GM18505 (cell line): ENCODE measurements around the gene KAT2A.
"Not testable (repeated sequence)": the region's sequence is repeated elsewhere in the genome, so short reads cannot be mapped to it uniquely, and the experiment has no call there.

Source experiments
- ATAC-seq: cut with Tn5 transposase; IDR thresholded peaks from one replicate; pipeline ENCODE4 v1.9.1; 2021; ENCODE audit not compliant: unreplicated experiment
- POLR2A ChIP-seq: IDR thresholded peaks from 4 replicates; pipeline ENCODE4 v1.6.1; 2011; ENCODE audit warnings: borderline replicate concordance; ENCODE audit not compliant: insufficient read depth, insufficient read length; ENCODE audit errors: extremely low read depth

Gene KAT2A

DNA sequence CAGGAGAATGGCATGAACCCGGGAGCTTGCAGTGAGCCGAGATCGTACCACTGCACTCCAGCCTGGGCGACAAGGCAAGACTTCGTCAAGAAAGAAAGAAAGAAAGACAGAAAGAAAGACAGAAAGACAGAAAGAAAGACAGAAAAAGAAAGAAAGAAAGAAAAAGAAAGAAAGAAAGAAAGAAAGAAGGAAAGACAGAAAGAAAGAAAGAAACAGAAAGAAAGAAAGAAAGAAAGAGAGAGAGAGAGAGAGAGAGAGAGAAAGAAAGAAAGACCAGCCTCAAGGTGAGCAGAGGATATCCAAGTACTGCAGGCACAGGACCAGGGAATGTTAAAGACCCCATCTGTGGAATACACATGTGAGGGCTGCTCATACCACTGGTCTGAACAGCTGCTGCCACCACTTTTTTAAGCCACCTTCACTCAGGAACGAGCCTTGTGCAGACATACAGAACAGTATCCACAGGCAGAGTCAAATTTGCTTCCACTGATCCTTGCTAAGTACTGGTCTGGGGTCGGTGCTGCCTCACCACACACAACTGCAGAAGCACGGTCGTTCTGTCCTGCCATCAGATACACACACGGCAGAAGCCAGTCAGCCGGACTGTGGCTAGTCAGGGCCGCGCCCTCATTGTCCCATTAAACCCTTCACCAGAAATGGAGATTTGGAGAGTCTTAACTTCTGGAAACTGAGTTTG lies 25.9 kb upstream of the KAT2A start:
- no peak for TF ChIP-seq POLR2A
- ATAC-seq = no peak

DNA sequence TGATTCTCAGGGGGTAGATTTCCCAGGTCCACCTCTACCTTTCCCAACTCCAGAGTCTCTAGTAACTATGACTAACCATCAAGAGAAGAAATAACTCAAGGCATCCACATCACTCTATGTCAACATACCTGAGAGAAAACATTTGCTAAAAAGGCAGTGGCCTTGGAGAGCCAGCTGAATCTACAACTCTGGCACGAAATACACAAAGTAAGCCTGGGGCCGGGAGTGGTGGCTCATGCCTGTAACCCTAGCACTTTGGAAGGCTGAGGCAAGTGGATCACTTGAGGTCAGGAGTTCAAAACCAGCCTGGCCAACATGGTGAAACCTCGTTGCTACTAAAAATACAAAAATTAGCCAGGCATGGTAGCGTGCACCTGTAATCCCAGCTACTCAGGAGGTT lies 22.0 kb upstream of the KAT2A start:
- not testable (repeated sequence) for ATAC-seq

DNA sequence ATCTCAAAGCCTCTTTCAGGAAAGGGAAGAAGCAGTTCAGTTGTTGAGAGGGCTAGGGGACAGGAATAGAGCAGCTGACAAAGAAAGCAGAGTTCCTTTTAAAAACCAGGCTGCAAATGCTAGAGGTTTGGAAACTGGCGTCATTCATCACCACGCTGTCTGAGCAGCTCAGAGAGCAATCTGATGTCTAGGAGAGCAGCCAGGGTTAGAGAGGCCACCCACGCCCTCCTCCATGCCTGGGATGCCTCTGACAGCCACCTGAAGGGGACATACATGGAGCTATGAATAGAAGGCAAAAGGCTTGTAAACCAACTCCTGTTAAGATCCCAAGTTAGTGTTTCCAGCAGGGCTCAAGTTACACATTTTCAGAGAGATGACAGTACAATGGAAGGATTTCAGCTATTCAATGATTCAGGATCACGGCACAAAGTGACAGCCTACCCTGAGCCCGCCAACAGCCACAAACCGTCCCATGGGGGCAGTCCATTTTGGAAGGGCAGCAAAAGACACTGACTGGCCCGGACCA lies 21.3 kb upstream of the KAT2A start:
- ATAC-seq = no peak

DNA sequence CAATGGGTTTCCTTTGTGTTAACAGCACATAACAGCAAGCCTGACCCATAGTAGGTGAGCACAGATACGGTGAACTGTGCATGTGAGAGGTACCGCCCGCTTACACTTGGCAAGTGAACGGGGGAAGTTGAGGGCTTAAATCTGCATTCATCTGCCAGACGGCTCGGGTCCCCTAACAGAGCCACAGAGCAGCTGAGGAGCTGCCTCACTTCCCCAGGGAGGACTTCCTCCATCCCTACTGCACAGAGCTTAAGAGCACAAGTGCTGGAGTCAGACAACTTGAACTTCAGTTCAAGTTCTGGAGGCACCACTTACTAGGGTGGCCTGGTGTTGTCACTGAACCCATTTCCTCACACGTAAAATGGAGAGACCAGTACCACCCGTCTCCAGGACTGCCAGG lies 20.2 kb upstream of the KAT2A start:
- TF ChIP-seq POLR2A = no peak
- no peak for ATAC-seq

More for the DNA sequence above, 21.3 kb upstream of the KAT2A start:
- TF ChIP-seq POLR2A = no peak

DNA sequence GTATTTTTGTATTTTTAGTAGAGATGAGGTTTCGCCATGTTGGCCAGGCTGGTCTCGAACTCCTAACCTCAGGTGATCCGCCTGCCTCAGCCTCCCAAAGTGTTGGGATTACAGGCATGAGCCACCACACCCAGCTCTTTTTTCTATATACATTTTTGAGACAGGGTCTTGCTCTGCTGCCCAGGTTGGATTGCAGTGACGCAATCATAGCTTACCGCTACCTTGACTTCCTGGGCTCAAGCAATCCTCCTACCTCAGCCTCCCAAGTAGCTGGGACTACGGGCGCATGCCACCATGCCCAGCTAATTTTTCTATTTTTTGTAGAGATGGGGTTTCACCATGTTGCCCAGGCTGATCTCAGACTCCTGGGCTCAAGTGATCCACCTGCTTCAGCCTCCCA lies 19.5 kb upstream of the KAT2A start:
- ATAC-seq = not testable (repeated sequence)

DNA sequence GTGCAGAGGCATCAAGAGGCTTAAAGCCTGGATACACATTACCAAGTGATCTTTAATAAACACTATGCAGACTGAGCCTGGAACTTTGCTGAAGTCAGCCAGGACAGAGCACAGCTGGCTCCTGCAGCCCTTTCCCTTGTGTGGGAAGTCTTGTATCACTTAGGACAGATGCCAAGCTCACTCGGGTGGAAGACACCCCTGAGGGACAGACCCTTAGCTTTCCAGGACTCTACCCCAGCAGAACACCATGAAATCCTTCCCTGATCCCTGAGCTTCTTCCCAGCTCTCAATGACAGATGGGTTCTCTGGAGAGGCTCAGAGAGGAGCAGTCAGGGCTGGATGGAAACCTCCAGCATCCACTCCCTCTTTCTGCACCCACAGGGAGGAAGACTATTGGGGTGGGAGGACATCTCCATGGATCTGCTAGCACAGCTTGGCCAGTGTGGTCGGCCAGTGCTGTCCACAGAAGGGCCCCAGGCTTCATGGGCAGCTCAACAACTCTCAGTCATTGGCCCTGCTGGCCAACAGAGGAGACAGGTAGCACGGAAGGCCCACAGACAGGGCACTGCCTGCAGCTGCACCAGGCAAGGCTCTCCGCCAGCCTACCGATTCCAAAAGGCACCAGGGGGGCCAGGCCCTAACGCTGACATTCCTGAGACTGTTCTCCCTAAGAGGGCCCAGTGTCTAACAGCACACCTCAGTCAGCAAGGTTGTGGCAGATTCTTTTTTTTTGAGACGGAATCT lies 17.8 kb upstream of the KAT2A start:
- TF ChIP-seq POLR2A = no peak
- no peak for ATAC-seq

DNA sequence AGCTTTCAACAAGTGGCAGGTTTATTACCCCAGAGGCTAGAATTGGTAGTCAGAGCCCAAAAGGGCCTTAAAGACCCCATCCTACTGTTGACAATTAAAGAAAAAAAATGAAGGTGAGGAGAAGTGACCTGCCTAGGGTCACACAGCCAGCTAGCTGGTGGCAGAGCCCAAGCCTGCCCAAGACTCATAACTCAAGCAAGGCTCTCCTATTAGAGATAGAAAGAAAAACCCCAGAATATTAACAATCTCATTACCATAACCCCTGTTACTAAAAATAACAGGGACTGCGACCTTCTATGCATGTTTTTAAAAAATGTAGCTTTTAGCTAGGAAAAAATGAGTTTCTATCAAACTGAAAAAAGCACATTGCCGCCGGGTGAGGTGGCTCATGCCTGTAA lies 15.5 kb upstream of the KAT2A start:
- TF ChIP-seq POLR2A = no peak
- no peak for ATAC-seq

DNA sequence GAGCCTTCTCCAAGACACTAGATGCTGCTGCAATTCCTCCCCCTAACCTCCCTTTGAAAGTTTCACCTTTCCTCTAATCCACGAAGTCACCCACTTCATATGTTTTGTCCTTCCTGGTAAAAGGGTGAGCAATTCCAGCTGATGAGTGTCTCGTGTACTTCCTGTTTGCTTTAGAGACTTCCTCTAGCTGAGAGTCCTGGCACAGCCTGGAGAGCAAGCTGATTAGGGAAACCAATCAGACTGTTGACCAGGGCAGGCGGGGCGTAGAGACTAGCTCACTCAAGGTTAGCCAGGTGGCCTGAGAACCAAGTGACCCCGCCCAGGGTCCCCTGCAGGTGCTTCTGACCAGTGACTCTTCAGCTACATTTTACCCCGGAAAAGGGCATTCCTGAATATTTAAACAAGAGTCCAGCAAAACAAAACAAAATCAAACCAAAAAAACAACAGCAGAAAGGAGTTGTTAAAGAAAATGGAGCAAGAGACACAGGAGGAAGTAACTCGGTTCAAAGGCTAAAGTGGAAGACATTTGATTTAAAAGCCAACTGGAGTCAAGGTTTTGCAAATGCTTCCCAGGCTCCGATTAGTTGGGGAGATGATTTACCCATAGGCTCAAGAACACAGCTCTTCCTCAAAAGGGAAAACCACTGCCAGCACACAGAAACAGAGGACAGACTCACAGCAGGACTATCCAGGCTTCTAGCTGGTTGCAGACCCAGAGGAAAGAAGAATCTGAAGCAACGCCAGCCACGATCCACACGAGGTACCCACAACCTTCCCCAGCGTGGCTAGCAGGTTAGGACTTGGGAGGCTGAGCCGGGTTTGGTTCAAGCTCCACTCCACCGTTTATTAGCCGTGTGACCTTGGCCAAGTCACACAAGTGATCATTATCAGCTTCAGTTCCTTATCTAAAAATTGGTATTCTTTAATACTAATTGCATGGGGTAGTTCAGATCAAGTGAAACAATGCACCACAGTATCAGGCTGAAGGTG lies 14.8 kb upstream of the KAT2A start:
- no peak for ATAC-seq
- no peak for TF ChIP-seq POLR2A

DNA sequence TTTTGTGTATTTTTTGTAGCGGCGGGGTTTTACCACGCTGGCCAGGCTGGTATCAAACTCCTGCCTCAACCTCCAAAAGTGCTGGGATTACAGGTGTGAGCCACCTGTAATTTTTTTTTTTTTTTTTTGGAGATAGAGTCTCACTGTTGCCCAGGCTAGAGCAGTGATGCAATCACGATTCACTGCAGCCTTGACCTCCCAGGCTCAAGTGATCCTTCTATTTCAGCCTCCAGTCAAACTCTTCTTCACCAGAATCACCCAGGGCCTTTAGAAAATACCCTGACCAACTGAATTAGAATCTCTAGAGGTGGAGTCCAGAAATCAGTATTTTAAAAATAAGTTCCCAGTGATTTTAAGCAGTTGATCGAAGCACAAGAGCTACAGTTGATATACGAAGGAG lies 14.0 kb upstream of the KAT2A start:
- TF ChIP-seq POLR2A = no peak
- ATAC-seq = no peak

DNA sequence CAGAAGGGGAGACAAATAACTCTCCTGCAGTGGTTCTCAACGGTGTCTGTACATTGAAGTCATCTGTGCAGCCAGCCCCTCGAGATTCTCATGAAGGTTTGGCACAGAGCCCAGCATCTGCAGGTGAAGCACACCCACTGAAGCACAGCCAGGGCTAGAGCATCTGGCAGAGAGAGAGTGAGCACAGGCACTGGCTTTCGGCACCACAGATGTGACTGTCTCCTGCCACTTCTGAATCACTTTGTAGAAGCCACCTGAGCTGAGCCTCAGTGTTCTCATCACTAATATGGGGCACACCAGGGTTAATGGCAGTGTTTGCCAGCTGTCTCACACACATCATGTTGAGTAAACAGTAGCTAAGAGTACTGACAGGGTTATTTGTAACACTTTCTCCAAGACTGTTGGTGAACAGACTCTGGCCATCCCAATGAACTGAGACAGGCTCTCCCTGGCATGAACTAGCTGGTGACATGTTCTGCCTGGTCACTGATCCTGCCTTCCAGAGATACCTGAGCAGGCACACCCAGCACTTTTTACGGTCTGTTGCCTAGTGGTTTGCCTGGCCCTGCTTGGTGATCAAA lies 12.4 kb upstream of the KAT2A start:
- no peak for ATAC-seq
- TF ChIP-seq POLR2A = no peak

DNA sequence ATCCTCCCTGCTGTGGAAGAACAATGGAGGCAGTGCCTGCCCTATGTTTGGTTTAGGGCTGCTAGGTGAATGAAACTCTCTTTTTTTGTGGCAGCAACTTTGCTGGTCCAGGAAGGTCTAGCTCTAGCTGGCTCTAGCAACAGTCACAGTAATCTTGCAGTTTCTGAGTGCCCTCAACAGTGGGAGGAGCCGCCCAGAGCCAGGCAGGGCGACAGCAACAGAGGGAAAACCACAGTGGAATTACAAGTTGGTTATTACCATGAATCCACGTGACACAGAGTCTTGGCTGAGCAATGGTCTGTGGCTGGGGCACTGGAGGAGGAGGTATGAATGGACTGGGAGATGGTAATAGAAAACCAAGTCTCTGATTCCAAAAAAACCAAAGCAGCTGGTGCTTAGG lies 11.8 kb upstream of the KAT2A start:
- ATAC-seq = no peak

DNA sequence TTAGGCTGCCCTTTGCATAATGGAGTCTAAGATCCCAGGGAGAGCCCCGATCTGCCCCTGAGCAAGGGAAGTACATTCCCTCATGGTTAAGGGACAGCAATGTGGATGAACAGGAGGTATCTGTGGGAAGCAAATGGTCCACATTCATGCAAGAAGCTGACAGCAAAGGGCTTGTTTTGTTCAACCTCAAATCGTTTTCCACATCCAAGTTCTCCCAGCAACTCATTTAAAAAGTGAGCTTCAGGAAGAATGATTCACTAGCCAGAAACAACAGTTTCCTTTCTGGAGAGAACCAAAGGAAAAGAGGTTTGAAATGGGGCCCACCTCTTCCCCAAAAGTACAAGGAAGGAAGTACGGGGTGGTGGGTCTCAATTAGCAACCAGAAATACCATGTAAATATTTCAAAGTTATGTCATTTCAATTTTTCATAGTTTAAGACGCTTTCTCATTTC lies 10.8 kb upstream of the KAT2A start:
- no peak for ATAC-seq
- no peak for TF ChIP-seq POLR2A

More for the DNA sequence above, 11.8 kb upstream of the KAT2A start:
- TF ChIP-seq POLR2A = no peak

DNA sequence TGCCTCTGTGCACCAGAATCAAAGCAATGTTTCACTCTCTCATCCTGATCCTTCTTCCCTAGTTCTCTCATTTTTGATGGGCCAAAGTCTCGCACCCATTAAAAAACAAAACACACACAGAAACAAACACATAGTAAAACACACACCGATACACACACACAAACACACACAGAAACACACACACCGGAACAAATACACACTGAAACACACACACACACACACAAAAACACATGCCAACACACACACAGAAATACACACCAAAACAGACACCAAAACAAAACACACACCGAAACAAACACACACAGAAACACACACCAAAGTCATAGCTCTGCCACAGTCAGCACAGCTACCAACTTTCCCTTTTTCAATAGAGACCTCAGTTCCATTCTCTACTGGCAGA lies 10.1 kb upstream of the KAT2A start:
- ATAC-seq = no peak
- TF ChIP-seq POLR2A = no peak
